ENCODE measurements around the gene WDR27.

Gene WDR27

DNA sequence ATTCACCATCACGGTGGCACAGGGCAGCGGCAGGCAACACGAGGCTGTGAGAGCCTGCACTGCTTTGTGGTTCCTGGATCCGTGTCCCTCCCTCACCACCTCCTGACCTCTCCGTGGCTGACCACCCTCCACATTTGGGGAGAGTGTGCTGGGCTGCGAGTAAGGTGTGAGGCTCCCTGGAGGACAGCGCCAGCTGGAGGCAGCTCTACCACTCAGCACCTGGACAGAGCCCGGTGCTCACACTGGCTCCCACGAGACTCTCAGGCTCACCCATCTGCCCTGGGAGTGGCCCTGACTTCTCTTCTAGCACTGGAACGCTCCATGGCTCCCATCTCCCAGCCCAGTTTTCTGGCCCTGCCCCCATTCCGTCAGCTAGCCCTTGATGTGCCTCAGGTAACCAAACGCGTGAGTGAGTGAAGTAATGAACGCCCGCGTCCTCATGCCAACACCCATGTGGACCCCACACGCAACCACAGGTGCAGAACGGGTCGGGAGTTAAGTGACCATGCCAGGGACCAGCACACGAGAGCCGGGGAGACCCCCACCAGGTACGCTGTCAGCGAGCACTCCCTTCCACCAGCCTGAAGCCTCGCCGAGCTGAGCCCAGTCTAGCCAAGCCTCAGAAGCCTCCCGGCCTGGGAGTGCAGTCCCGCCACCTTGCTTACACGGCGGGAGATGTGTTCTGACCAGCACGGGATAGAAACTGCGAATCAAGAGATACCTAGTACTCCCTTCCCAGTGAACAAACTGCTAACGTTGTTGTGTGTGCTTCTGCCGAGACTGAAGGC, 137.2 kb downstream of the WDR27 start:
- H3K4me3 ChIP-seq (ENCODE audit: low read depth, low read length): no peak overlapping the region
- in situ Hi-C loops (cut with HindIII; ENCODE audit: low sequenced_read_pairs): no loop called here
- TF ChIP-seq, protein P1, sequence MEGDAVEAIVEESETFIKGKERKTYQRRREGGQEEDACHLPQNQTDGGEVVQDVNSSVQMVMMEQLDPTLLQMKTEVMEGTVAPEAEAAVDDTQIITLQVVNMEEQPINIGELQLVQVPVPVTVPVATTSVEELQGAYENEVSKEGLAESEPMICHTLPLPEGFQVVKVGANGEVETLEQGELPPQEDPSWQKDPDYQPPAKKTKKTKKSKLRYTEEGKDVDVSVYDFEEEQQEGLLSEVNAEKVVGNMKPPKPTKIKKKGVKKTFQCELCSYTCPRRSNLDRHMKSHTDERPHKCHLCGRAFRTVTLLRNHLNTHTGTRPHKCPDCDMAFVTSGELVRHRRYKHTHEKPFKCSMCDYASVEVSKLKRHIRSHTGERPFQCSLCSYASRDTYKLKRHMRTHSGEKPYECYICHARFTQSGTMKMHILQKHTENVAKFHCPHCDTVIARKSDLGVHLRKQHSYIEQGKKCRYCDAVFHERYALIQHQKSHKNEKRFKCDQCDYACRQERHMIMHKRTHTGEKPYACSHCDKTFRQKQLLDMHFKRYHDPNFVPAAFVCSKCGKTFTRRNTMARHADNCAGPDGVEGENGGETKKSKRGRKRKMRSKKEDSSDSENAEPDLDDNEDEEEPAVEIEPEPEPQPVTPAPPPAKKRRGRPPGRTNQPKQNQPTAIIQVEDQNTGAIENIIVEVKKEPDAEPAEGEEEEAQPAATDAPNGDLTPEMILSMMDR (IDR thresholded peaks at IDR 0.05; ENCODE audit: low read depth, low read length, missing control alignments): no peak
- no peak for DNase-seq (ENCODE audit: low read depth)

DNA sequence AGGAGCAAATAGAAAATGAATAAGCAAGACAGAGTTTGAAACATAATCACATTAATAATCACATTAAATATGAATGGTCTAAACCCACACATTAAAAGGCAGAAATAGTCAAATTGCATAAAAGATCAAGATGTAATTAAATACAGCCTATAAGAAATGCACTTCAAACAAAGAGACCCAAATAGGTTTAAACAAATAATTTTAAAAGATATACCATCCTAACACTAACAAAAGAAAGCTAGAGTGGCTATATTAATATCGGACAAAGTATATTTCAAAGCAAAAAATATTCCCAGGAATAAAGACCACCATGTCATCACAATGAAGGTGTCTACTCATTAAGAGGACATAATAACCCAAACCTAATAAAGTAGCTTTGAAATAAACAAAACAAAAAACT, 140.2 kb downstream of the WDR27 start:
- DNase-seq (ENCODE audit: low read depth): no peak
- in situ Hi-C loops (cut with HindIII; ENCODE audit: low sequenced_read_pairs): no loop called here
- TF ChIP-seq, protein P1 (IDR thresholded peaks at IDR 0.05; ENCODE audit: low read depth, low read length, missing control alignments): no peak
- no peak overlapping the region for H3K4me3 ChIP-seq (ENCODE audit: low read depth, low read length)

DNA sequence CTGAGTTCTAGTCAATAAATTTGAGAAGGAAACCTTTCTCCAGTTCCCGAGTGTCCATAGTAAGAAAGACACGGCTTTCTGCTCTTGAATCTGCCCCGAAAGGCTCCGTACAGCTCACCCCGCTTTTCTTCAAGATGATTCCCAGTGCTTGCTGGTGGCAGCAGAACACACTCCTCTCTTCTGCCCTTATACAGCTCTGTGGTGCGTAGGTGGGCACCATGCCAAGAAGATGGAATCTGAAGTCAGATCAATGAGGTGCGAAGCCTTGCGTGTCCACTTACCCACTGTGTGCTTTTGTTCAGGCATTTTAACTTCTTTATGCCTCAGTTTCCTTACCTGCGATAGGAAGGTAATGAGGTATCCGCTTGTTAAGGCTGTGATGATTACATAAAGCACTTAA, 142.2 kb downstream of the WDR27 start:
- DNase-seq (ENCODE audit: low read depth): no peak
- TF ChIP-seq, protein P1 (IDR thresholded peaks at IDR 0.05; ENCODE audit: low read depth, low read length, missing control alignments): no peak
- no peak overlapping the region for H3K4me3 ChIP-seq (ENCODE audit: low read depth, low read length)
- in situ Hi-C loops (cut with HindIII; ENCODE audit: low sequenced_read_pairs): no loop called here

DNA sequence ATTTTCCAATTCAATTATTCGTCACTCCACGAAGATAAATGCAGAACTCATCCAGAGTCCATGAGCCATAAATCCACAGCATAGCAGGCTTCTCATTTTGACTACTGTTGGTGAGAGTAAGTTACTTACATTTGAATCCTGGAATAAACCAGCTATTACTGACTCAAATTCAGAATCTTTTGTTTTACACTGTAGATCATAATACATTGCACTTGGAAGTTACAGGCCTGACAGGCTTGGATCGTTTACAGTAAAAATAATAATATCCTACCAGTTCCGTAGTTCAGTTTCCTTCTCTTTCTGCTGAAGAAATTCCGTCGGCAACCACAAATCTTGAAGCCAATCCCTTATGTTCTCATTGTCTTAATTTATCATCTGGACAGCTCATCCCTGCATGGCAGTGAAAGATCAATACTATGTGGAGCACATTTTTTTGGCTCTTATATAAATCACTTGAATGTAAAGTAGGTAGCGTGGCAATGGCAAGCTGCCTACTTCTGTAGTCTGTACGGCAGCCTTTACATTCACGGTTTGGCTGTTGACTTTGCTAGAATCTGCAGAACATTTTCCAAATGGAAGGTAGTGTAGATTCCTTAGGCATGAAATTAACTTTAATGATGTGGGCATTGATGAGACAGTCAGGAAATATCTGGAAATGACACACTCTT, 142.9 kb downstream of the WDR27 start:
- H3K4me3 ChIP-seq (ENCODE audit: low read depth, low read length): no peak overlapping the region
- in situ Hi-C loops (cut with HindIII; ENCODE audit: low sequenced_read_pairs): no loop called here
- TF ChIP-seq, protein P1 (IDR thresholded peaks at IDR 0.05; ENCODE audit: low read depth, low read length, missing control alignments): no peak
- peak; percentile 51 for DNase-seq (ENCODE audit: low read depth)

DNA sequence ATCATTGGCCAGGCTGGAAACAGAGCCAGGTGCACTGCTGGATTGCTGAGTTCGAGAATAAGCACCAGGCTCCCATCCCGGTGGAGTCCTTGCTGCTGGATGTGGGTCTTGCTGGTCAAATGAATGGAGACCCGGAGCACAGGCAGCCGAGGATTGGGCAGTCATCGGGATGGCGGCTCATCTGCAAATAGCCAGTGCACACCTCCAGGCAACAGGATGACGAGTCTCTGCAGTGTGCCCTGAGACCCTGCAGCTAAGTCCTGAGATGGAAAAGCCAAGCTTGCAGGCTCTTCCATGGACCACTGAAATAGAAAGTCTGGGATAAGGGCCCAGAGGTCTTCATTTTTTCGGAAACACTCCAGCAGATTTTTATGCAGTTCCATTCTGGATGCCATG, 143.5 kb downstream of the WDR27 start:
- no peak overlapping the region for H3K4me3 ChIP-seq (ENCODE audit: low read depth, low read length)
- in situ Hi-C loops (cut with HindIII; ENCODE audit: low sequenced_read_pairs): no loop called here
- TF ChIP-seq, protein P1 (IDR thresholded peaks at IDR 0.05; ENCODE audit: low read depth, low read length, missing control alignments): no peak
- DNase-seq (ENCODE audit: low read depth): no peak

DNA sequence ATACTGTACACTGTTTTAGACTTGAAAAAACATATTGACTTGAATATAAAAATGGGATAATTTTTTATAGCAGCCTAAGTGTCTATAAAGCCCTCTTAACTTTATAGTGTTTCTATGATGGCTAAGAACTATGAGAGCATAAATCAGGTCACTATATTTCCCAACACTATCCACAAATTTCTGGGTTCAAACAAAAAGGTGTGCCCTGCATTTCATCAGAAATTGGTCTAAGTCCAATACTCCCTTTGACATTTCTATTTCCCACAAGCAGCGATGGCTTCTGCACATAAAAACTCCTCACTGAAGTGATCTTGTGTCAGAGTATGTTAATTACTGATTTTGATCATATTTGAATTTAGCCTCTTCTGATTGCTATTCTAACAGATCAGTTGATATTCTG, 143.9 kb downstream of the WDR27 start:
- DNase-seq (ENCODE audit: low read depth): no peak
- TF ChIP-seq, protein P1 (IDR thresholded peaks at IDR 0.05; ENCODE audit: low read depth, low read length, missing control alignments): no peak
- no peak overlapping the region for H3K4me3 ChIP-seq (ENCODE audit: low read depth, low read length)
- in situ Hi-C loops (cut with HindIII; ENCODE audit: low sequenced_read_pairs): no loop called here
